H9 (cell line): Measurements from ENCODE around the gene MGAT5. TPM values are rescaled to one million over a fixed set of nuclear protein-coding genes. Genes with fewer than 3 reads are reported as not detected.

Experiments
- DNase-seq: peaks from one replicate; pipeline ENCODE4 v3.0.0-alpha.2; 2017
- H2AFZ ChIP-seq: one replicate; pipeline ENCODE4 v1.6.1; 2013; ENCODE audit warnings: mild to moderate bottlenecking, low read length, control low read depth, moderate library complexity
- H2AK5ac ChIP-seq: 2 replicates; pipeline ENCODE4 v1.6.1; 2013; ENCODE audit warnings: low read length, control low read depth, mixed read lengths; ENCODE audit not compliant: insufficient read length
- H2BK120ac ChIP-seq: one replicate; pipeline ENCODE4 v1.6.1; 2013; ENCODE audit warnings: low read depth, mild to moderate bottlenecking, low read length, control low read depth, inconsistent platforms; ENCODE audit not compliant: poor library complexity, severe bottlenecking
- H2BK12ac ChIP-seq: 2 replicates; pipeline ENCODE4 v1.6.1; 2013; ENCODE audit warnings: low read length, control low read depth, mixed read lengths, low read depth; ENCODE audit not compliant: insufficient read length
- H2BK15ac ChIP-seq: 2 replicates; pipeline ENCODE4 v1.6.1; 2013; ENCODE audit warnings: low read depth, low read length, control low read depth
- H2BK20ac ChIP-seq: one replicate; pipeline ENCODE4 v1.6.1; 2013; ENCODE audit warnings: low read depth, mild to moderate bottlenecking, low read length, control low read depth, inconsistent platforms; ENCODE audit not compliant: poor library complexity, severe bottlenecking
- H2BK5ac ChIP-seq: 2 replicates; pipeline ENCODE4 v1.6.1; 2013; ENCODE audit warnings: low read length, control low read depth, mixed read lengths; ENCODE audit not compliant: insufficient read length
- H3K14ac ChIP-seq: 2 replicates; pipeline ENCODE4 v1.6.1; 2013; ENCODE audit warnings: low read length, control low read depth; ENCODE audit not compliant: insufficient read depth
- H3K18ac ChIP-seq: 2 replicates; pipeline ENCODE4 v1.6.1; 2013; ENCODE audit warnings: low read depth, mild to moderate bottlenecking, mixed read lengths, low read length, control low read depth; ENCODE audit not compliant: insufficient read length
- H3K23ac ChIP-seq: 2 replicates; pipeline ENCODE4 v1.6.1; 2013; ENCODE audit warnings: low read length, control low read depth, mixed read lengths, low read depth; ENCODE audit not compliant: insufficient read length
- H3K23me2 ChIP-seq: 2 replicates; pipeline ENCODE4 v1.6.1; 2013; ENCODE audit warnings: low read depth, mild to moderate bottlenecking, mixed read lengths, low read length, control low read depth; ENCODE audit not compliant: insufficient read length, poor library complexity, severe bottlenecking
- H3K27ac ChIP-seq: 2 replicates; pipeline ENCODE4 v1.5.1; 2013; ENCODE audit warnings: low read length, control low read depth, mixed read lengths, low read depth; ENCODE audit not compliant: insufficient read length
- H3K27me3 ChIP-seq: 2 replicates; pipeline ENCODE4 v1.6.1; 2013; ENCODE audit warnings: low read length, control low read depth, inconsistent platforms; ENCODE audit not compliant: insufficient read depth
- H3K4ac ChIP-seq: 2 replicates; pipeline ENCODE4 v1.6.1; 2013; ENCODE audit warnings: low read depth, mild to moderate bottlenecking, control low read depth, inconsistent platforms, low read length, moderate library complexity
- H3K4me1 ChIP-seq: 2 replicates; pipeline ENCODE4 v1.6.1; 2013; ENCODE audit warnings: low read length, control low read depth, inconsistent platforms; ENCODE audit not compliant: insufficient read depth
- H3K4me2 ChIP-seq: 2 replicates; pipeline ENCODE4 v1.6.1; 2013; ENCODE audit warnings: low read length, control low read depth, mixed read lengths; ENCODE audit not compliant: insufficient read length, insufficient read depth
- H3K56ac ChIP-seq: 2 replicates; pipeline ENCODE4 v1.6.1; 2013; ENCODE audit warnings: low read depth, mild to moderate bottlenecking, mixed read lengths, low read length, control low read depth; ENCODE audit not compliant: insufficient read length
- H3K79me1 ChIP-seq: 2 replicates; pipeline ENCODE4 v1.6.1; 2013; ENCODE audit warnings: low read depth, mild to moderate bottlenecking, moderate library complexity, low read length, control low read depth, inconsistent platforms; ENCODE audit not compliant: insufficient read depth, poor library complexity, severe bottlenecking
- H3K79me2 ChIP-seq: 2 replicates; pipeline ENCODE4 v1.6.1; 2013; ENCODE audit warnings: low read length, control low read depth, inconsistent platforms; ENCODE audit not compliant: insufficient read depth
- H3K9ac ChIP-seq: 2 replicates; pipeline ENCODE4 v1.6.1; 2013; ENCODE audit warnings: low read length, control low read depth, mixed read lengths; ENCODE audit not compliant: insufficient read length; ENCODE audit errors: extremely low read depth
- H3K9me3 ChIP-seq: one replicate; pipeline ENCODE4 v1.6.1; 2013; ENCODE audit warnings: low read depth, low read length, inconsistent platforms; ENCODE audit not compliant: control insufficient read depth
- H3T11ph ChIP-seq: one replicate; pipeline ENCODE4 v1.6.1; 2013; ENCODE audit warnings: mild to moderate bottlenecking, low read length, control low read depth, inconsistent platforms
- H4K20me1 ChIP-seq: one replicate; pipeline ENCODE4 v1.6.1; 2013; ENCODE audit not compliant: control insufficient read depth, insufficient read length, insufficient read depth
- H4K5ac ChIP-seq: 2 replicates; pipeline ENCODE4 v1.6.1; 2013; ENCODE audit warnings: low read depth, mild to moderate bottlenecking, mixed read lengths, low read length, control low read depth; ENCODE audit not compliant: insufficient read length
- H4K8ac ChIP-seq: replicated peaks from 2 replicates; pipeline ENCODE4 v1.6.1; 2013; ENCODE audit warnings: low read length, control low read depth, mixed read lengths, low read depth; ENCODE audit not compliant: insufficient read length
- H4K91ac ChIP-seq: 2 replicates; pipeline ENCODE4 v1.6.1; 2013; ENCODE audit warnings: low read depth, mild to moderate bottlenecking, moderate library complexity, mixed read lengths, low read length, control low read depth; ENCODE audit not compliant: insufficient read length
- H3K27ac Mint-ChIP-seq, 3 experiments: 2 replicates in 2 of 3; 3 replicates in 1 of 3; pipeline ENCODE4 v1.8.0; 2020 to 2021; ENCODE audit warnings: mixed read lengths in 3 of 3, mild to moderate bottlenecking in 1 of 3, moderate library complexity in 1 of 3
- H3K27me3 Mint-ChIP-seq: 2 replicates; pipeline ENCODE4 v1.8.0; 2021; ENCODE audit warnings: low read depth, mild to moderate bottlenecking, moderate library complexity, mixed read lengths
- H3K36me3 Mint-ChIP-seq, 3 experiments: 2 replicates in 2 of 3; 3 replicates in 1 of 3; pipeline ENCODE4 v1.8.0; 2020 to 2021; ENCODE audit warnings: low read depth in 3 of 3, mixed read lengths in 3 of 3; ENCODE audit not compliant: insufficient read depth in 1 of 3
- H3K4me1 Mint-ChIP-seq, 2 experiments: 2 replicates each; pipeline ENCODE4 v1.8.0; 2020; ENCODE audit warnings: mixed read lengths in 2 of 2
- H3K4me3 Mint-ChIP-seq, 2 experiments: 2 replicates in 1 of 2; 3 replicates in 1 of 2; pipeline ENCODE4 v1.8.0; 2020 to 2021; ENCODE audit warnings: mild to moderate bottlenecking in 2 of 2, mixed read lengths in 2 of 2, moderate library complexity in 1 of 2
- H3K9me3 Mint-ChIP-seq, 2 experiments: 2 replicates in 1 of 2; 3 replicates in 1 of 2; pipeline ENCODE4 v1.8.0; 2020; ENCODE audit warnings: mild to moderate bottlenecking in 2 of 2, mixed read lengths in 2 of 2, moderate library complexity in 1 of 2
- WGBS: extraction: QIAGEN DNeasy Blood & Tissue Kit; methylation state at CpG from one replicate; pipeline ENCODE4 v1.1.7; 2013; ENCODE audit warnings: missing lambda C conversion rate, low lambda C conversion rate, mixed read lengths; ENCODE audit not compliant: insufficient read length; ENCODE audit errors: extremely low coverage; 5-methylcytosine and 5-hydroxymethylcytosine counted together
- total RNA-seq: library from RNA; stranded (reverse); gene quantifications from 2 replicates; pipeline ENCODE4 v1.2.1, GENCODE V29; 2021
- TF ChIP-seq, protein P1 (sequence below): fragments of 200-600 bp; sonication (generic); conservative IDR thresholded peaks from 3 replicates; pipeline ENCODE4 v1.8.0; 2021; ENCODE audit warnings: antibody characterized with exemption, mild to moderate bottlenecking

The MGAT5 gene
- total RNA-seq, 1 experiment from 2014 or later, result 25.7 TPM

DNA sequence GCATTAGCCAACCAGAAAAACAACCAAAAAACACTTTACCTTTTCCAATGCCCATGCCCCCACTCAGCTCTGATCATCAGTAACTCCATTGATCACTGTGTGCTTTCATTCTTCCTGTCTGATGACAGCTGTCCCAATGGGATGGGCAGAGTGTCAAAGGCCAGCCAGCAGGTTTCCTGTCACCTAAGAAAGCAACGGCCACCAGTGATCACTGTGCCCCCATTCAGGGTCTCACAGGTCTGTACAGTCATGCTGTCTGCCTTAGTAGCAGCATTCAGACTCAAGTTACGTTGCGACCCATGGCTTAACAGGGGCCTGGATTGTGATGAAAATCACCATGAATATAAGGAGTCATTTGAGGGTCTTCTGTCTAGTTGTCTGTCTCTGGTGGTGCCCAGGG, 184.5 kb downstream of the MGAT5 start:
- Histone ChIP-seq H3K4ac (no peak overlapping the region), H2BK120ac (no peak overlapping the region), H3K79me2 (no peaks in the 10 kb centered on the region), H3K18ac (no peak overlapping the region), H2AK5ac (no peak overlapping the region), H3K23ac (no peak overlapping the region), H4K91ac (no peak overlapping the region), H2AFZ (no peak overlapping the region), H3K9me3 (no peaks in the 10 kb centered on the region), H3K23me2 (no peaks in the 10 kb centered on the region), H2BK15ac (no peak overlapping the region), H3K56ac (no peak overlapping the region), H2BK5ac (no peak overlapping the region), H3T11ph (no peak overlapping the region), H3K27ac (no peak overlapping the region), H3K4me1 (no peaks in the 10 kb centered on the region), H4K8ac (no peak overlapping the region), H2BK20ac (no peak overlapping the region), H3K27me3 (peaks cover 2% of the 10 kb centered on the region), H4K20me1 (no peaks in the 10 kb centered on the region), H3K9ac (no peak overlapping the region), H3K79me1 (no peaks in the 10 kb centered on the region), H2BK12ac (no peak overlapping the region), H4K5ac (no peak overlapping the region), H3K14ac (no peak overlapping the region), H3K4me2 (no peak overlapping the region)
- H3K36me3 Mint-ChIP-seq, result peaks cover 12 to 29% (median 16%) of the 10 kb centered on the region in 3 experiments; a peak in 6 of 7 replicates
- no peaks in the 10 kb centered on the region for H3K9me3 Mint-ChIP-seq
- TF ChIP-seq, protein P1, sequence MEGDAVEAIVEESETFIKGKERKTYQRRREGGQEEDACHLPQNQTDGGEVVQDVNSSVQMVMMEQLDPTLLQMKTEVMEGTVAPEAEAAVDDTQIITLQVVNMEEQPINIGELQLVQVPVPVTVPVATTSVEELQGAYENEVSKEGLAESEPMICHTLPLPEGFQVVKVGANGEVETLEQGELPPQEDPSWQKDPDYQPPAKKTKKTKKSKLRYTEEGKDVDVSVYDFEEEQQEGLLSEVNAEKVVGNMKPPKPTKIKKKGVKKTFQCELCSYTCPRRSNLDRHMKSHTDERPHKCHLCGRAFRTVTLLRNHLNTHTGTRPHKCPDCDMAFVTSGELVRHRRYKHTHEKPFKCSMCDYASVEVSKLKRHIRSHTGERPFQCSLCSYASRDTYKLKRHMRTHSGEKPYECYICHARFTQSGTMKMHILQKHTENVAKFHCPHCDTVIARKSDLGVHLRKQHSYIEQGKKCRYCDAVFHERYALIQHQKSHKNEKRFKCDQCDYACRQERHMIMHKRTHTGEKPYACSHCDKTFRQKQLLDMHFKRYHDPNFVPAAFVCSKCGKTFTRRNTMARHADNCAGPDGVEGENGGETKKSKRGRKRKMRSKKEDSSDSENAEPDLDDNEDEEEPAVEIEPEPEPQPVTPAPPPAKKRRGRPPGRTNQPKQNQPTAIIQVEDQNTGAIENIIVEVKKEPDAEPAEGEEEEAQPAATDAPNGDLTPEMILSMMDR, result no peak
- WGBS, result no CpG with 5 or more reads among the region's 3 CpGs
- peaks cover 35% of the 10 kb centered on the region for H3K27me3 Mint-ChIP-seq
- H3K4me1 Mint-ChIP-seq, result 0 out of 4 replicates have a peak, but pooled peaks cover 0 to 5% of the 10 kb centered on the region in 2 experiments
- no peak overlapping the region for H3K4me3 Mint-ChIP-seq
- DNase-seq, result no peak
- H3K27ac Mint-ChIP-seq, result no peak overlapping the region
